GM21515 (cell line): ENCODE results near the gene PRR5L.
A peak's percentile ranks its signal among the peaks of the same experiment; 100 is the strongest.

Source experiments
- ATAC-seq: cut with Tn5 transposase; IDR thresholded peaks from one replicate; pipeline ENCODE4 v1.9.1; 2021; ENCODE audit not compliant: unreplicated experiment

The PRR5L gene

DNA sequence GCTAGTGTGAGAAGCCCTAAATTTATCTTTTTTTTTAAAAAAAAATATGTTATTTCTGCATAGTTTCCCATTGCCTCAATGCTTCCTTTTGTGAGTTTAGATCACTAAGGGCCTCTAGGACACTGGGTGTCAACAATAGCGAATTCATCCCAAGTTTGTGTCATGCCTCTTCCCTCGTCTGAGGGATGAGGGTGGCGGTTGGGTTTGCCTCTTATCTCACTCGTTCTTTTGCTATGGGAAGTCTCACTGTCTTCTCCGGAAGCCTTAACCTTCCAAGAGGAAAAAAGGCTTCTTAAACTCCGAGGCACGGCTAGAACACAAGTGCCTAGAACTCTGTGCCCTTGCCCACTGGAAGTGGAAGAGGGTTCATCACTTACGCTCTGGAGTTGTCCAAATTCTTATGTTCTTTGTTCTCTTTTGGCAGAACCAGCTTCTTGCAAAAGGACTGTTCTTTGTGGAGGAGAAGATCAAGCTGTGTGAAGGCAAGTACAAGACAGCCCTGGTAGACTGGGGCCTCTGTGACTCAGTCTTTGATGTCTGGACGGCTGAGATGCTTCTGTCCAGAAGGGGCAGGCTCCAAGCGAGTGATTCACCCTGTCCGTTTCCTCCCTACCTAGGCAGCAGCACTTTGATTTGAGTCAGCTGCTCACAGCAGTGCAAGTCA lies 135.5 kb downstream of the PRR5L start:
- ATAC-seq = no peak

DNA sequence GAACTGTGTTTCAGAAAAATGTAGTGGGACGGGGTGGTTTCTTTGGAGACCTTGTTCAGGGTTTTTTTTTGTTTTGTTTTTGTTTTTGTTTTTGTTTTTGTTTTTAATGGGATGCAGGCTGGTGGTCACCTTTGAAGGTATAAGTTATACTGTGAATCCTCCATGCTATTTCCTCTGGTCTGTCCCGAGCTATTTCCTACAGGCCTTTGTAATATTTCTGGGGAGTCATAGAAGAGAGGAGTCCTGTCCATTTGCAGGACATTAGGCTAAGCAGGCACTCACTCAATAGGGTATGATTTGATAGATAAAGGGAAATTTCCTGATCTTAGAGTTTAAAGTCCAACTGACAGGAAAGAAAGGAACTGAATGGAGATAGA lies 136.0 kb downstream of the PRR5L start:
- ATAC-seq = no peak

DNA sequence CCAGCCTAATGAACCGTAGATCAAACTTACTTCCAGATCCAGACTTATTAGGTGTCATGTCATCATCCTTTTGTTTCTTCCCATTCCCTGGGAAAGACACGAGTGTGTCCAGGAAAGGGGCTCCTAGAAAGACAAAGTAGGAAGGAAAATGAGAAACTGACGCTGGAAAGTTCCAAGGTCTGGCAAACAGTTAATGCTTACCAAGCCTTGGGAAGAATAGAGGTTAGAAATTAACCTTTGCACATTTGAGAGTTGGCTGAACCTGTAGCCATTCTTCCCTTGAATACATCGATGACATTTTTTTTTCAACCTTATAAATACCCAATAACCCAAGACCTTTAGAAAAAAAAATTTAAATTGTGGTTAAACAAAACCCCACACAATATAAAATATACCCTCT lies 136.7 kb downstream of the PRR5L start:
- ATAC-seq = no peak

DNA sequence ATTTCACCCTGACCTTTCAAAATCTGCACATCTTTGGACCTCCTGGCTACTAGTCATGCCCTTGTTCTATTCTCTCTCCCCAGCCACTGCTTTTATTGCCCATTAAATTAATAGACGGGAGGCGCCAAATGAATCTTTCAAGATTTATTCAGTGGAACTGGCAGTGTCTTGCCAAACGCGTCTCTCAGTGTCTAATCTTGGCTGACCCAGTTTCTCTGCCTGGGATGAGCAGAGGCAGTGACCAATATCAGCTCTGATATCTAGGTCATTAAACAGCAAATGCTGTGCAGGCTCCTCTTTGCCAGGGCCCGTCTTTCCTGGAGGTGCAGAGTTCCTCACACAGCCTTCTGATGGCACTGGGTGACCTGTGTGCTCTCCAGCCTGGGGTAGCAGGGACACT lies 140.0 kb downstream of the PRR5L start:
- no peak for ATAC-seq

DNA sequence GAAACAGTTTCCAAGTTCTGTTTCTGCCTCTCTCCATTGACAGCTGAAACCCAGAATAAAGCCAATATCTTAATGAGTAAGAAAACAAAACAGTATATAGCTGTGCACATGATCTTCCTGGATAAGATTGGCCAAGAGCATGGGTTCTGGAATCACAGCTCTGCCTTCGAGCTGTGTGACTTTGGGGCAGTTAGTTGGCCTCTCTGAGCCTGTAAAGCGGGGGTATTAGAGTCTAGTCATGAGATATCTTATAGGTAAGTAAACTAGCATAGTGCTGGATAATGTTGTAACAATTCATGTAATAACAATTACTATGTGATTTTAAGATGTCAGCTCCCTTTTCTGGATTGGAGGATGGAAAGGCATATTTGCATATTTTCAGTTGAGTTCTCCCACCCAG lies 140.5 kb downstream of the PRR5L start:
- no peak for ATAC-seq

DNA sequence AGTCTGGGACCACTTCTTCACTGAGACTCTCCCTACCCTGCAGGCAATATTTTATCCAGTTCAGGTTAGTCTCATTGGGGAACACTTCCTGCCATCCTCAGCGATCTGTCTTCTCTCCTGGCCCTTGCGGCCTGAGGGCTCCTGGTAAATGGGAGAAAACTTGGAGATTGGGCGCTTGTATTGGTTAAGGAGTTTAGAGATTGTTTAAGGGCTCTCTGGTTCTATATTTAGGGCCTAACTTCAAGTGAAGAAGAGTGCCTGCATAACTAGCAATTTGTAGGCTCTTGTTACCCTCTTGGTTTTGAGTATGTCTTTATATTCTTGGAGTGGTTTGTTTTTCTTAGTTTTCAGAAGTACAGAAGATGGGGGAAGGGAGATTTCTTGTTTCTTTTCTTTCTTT lies 141.3 kb downstream of the PRR5L start:
- no peak for ATAC-seq

DNA sequence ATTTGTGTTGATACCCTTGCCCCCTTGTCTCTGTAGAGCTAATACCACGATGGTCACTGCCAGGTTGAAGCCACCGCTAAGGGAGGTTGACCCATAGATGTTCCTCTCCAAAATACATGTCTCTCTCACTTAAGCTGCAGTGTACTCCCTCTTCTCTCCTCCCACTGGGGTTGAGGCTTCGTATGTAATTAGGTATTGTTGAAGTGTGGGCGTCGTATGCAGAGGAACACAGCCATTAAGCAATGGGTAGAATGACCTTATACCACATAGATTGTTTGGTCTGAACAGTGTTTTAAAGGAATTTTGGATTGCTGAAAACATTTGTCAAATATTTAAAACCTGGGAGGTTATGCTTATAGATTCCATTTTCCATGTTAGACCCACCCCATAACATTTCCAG lies 142.0 kb downstream of the PRR5L start:
- ATAC-seq = no peak

DNA sequence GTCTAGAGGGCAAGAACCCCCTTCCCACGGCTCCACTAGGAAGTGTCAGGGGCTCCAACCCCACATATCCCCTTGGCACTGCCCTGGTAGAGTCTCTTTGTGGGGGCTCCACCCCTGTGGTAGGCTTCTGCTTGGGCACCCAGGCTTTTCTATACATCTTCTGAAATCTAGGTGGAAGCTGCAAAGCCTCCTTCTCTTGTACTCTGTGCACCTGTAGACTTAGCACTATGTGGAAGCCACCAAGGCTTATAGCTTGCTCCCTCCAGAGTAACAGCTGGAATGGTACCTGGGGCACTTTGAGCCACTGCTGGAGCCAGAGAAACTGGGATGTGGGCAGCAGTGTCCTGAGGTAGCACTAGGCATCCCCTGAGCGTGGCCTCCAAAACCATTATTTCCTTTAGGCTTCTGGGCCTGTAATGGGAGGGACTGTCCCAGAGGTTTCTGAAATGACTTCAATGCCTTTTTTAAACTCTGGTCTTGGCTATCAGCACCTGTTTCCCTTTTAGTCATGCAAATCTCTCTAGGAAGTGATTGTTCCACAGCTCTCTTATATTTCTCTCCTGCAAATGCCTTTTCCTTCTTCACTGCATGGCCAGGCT lies 145.6 kb downstream of the PRR5L start:
- ATAC-seq = peak; percentile 87

DNA sequence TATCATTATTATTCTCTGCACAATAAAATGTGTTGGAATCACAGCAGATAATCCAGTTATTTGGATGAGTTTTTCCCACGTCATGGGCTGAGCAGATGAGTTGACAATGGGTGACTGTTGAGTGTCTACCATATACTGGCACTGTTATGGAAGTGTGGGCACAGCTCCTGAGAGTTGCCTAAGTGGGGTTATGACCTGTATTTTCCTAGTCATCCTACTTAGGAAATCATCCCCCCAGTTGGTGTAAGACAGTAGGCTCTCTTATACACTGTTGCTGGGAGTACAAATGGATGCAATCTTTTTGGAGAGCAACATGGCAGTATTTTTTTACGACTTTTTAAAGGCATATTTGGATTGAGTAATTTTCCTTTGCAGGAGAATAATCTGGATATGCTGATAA lies 147.6 kb downstream of the PRR5L start:
- no peak for ATAC-seq

DNA sequence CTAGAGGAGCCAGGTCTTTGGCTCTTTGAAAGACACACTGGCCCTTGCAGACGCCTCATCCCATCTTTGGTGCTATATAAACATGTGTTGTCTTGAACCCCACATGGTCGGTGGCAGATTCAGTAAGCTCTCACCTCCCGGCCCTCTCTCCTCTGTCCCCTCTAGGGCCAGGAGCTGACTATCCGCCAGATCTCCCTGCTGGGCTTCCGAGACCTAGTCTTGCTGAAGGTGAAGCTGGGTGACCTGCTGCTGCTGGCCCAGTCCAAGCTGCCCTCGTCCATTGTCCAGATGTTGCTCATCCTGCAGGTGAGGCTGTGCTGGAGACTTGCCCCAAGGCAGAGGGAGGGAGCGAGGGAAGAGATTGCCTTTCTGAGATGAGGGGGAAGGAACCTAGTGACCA lies 150.0 kb downstream of the PRR5L start:
- ATAC-seq = no peak

DNA sequence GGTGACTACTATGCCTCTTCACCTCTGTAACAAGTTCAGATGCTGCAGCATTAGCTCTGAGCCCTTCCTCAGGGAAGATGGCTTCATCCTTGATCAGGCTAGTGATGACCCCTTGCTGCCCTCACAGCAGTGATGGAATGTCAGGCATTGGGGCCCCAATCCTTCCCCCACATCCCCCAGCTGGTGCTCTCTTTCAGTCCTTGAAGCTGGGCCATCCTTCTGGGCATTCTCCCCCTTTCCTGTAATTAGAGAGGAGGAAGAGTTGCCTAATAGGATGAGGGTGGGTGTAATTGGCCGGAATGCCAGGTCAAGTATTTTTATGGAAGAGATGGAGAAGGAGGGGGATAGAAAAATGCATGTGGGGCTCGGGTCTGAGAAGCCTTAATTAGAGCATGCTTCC lies 151.4 kb downstream of the PRR5L start:
- ATAC-seq = no peak

DNA sequence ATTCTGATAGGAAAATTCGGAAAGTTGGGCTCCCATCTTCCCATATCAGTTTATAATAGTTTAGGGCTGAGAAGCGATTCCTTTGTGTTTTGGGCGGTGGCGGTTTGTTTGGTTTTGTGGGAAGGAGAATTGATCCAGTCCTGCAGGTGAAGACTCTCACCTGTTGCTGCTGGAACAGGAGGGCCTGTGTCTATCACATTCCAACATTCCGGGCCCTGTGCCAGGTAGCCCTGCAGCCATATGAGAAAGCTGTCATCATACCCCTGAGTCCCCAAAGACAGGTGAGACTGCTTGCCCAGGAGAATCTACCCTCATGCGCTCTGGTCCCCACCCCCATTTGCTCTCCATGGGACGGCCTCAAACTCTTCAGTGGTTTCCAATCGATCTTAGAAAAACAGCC lies 151.9 kb downstream of the PRR5L start:
- no peak for ATAC-seq

DNA sequence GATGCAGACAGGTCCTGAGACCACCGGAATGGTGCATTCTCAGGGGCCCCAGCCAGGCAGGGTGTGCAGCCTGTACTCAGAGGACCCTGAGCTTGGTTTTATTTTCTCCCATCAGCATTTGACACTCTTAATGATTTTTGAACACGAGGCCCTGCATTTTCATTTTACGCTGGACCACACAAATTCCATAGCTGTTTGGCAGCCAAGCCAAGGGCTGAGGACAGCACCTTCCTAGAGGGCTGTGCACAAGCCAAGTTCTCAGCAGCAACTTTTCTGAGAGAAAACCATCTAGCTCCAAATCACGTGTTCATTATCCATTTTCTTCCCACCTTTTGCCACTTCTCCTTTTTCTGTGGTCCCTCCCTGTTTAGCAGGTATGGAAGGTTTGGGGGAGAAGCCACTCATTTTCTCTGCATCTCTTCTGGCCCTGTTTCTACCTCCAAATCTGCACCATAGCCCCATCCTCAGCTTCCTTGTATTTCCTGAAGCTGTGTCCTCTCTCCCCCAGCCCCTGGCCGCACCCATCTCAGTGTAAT lies 153.5 kb downstream of the PRR5L start:
- no peak for ATAC-seq

DNA sequence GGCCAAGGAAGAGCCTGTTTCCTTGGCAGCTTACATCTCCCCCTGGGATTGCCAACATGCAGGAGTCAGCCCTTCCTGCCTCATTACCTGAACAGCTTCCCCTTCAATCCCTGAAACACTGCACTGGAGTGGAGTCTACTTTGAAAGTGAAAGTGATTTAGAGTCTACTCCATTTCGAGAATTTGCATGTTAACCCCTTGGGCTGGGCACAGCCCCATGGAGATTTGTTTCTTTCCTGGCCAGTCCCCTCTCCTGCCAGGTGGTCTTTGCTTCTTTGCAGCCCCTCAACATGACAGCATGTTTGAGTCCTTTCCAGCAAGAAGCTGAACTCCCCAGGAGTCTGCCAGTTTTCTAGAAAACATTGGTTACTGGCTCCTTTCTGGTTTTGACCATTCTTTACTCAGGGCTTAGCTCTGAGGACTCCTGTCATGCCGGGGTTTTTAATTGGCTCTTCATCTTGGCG lies 154.1 kb downstream of the PRR5L start:
- ATAC-seq = peak; percentile 62

DNA sequence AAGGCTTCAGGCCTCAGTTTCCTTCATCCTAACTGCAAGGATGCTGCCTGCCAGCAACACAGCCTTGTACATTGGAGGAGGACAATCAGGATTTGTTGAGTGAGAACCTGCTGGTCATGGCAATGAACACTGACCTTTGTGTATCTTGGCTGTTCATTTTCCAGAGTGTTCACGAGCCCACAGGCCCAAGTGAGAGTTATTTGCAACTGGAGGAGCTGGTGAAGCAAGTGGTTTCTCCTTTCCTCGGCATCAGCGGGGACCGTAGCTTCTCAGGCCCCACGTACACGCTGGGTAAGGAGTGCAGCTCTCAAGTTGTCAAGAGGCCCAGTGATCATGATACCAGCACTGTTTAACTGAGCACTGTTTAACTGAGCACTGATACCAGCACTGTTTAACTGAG lies 155.0 kb downstream of the PRR5L start:
- no peak for ATAC-seq

DNA sequence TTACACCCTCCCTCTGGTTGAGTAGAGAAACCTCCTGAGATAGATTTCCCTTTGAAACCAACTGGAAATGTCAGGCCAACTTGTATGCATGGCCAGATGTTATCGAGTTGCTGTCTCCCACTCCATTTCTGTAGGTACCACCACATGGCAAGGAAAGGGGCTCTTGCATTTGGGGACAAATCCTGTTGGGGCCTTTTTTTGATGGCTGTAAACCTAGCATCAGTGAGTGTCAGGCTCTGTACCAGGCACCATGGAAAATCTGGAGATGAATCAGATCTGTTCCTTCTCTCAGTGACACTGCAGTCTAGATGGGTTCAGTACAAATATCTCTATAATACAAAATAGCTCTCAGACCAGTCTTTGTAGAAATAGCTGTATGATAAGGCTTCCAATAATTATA lies 155.6 kb downstream of the PRR5L start:
- ATAC-seq = no peak

DNA sequence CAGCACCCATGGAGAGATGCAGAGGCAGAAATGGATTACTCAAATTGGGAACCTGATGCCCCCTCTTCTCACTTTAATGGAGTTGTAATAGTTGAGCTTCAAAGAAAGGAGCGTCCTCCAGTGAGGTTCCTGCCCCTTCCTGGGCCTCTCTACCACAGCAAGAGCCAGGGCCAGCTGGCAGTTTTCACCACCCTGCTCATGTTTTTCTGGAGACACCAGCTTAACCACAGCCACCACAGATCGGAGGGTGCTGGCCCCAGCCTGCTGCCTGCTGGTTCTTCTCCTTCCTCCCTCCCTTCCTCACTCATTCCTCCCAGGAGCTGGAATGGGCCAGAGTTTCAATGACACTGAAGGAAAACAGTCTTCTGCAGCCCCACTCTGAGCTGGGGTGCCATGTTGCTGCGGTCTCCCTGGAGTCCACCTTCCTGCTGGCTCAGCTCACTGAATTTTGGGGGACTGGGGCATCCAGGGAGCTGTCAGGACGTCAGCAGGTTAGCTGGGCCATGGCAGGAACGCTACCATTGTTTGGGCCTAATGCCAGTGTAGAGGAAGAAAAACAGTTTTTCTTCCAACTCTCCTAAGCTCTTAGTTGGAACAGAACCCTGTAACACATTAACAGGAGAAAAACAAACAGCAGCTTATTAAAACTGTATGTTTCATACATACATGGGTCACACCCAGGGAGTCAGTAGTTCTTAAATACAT lies 156.3 kb downstream of the PRR5L start:
- ATAC-seq = no peak

DNA sequence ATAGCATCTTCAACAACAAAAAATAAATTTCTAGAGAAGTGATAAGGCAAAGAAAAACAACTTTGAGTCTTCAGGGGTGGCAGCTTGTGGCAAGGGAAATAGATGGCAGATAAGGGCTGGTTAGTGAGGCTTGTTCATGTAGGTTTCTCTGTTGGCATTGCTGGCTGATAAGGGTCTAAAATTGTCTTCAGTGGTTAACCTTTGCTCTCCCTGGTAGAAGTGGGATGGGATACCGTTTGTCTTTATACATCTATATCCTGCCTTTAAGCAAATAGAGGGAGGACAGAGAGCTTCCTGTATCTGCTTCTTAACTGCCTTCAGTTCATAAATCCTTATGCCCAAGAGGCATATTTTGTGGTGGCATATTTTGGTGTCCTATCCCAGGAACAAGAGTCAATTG lies 156.9 kb downstream of the PRR5L start:
- ATAC-seq = no peak

DNA sequence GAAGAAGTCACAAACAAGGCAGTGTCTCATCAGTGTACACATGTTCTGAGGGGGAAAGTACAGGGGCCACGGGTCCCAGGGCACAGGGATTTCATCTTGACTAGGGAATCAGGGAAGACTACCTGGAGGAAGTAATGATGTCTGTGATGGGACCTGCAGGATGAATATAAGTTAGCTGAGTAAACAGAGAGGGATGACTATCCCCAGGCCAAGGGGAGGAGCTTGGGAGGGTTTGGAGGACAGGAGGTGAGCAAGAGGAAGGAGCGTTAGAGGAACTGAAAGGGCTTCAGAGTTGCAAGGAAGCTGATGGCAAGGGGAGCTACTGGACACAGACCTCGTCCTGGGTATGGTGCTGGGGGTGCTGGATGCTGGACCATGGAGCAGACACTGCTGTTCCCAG lies 157.6 kb downstream of the PRR5L start:
- ATAC-seq = no peak

DNA sequence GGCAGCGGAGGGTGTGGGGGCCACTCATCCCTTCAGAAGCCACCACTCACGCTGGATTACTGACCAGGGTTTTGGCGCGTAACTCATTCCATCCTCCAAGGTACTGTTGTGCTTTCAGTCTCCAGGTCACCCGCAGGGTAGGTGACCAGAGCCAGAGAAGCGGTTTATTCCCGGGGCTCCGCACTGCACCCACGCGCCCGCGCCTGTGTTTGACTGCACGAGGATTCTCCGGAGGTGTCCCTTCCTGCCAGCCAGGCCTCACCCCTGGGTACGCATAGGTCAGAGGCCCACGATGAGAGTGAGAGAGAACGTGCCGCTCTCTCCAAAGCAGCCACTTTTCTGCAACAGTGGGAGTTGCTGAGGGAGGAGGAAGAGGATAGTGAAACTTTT lies 158.5 kb downstream of the PRR5L start:
- no peak for ATAC-seq

DNA sequence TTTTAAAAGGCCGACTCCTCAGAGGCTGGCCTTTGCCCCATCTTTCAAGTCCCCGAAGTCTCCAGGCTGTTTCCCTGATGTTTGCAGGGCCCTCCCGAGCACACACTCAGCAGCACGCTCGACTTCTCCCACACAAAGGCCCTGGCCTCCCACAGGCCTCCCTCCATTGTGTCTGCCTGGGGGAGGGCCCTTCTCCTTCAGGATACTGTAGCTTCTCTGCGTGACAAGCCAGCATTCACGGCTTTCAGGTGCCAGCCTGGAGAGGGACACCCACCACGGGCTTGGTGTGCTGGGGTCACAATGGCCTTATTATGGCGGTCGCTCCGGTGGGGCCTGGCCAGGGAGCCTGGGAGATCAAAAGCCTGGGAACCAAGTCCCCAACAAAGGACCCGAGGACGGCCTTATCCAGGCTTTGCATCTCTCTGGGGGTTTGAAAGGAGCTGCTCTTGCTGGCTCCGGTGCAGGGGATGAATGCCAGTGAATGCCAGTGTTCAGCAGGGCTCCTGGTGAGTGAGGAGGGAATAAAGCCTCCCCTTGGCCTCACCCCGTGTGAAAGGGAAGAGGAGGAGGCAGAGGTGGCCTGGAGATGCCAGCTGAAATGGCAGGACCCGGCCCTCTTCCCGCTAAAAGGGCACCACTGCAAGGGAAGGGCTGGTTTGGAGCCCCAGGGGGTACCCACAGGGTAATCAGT lies 159.0 kb downstream of the PRR5L start:
- ATAC-seq = no peak

DNA sequence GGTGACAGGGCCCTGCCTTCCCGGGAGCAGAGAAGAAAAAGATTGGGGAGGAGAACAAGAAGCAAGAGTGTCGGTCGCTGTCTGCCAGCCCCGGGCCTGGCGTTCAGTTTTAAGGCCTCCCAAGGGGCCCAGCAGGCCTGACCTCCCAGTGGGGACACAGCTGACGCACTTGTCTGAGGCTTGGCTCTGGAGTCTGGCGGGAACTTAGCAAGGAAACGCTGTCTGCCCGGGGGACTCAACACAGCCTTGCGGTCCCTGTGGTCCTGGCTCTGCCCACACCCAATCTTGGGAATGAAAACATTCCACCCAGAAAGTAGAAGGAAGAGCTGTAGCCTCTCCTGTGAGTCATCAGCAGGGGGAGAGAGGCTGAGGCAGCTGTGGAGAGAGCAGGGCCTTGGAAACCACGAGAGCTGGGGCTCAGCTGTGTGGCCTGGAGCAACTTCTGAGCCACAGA lies 159.6 kb downstream of the PRR5L start:
- ATAC-seq = no peak
